Osteocyte (in vitro differentiated cells): Measurements from ENCODE around the gene GRIA4. TPM values are rescaled to one million over a fixed set of nuclear protein-coding genes. Genes with fewer than 3 reads are reported as not detected.

Source experiments
- DNase-seq: peaks from one replicate; pipeline ENCODE4 v3.0.0; 2021; ENCODE audit warnings: mixed read lengths; ENCODE audit not compliant: unreplicated experiment; ENCODE audit errors: extremely low spot score
- H3K27ac Mint-ChIP-seq: one replicate; pipeline ENCODE4 v1.8.0; 2021; ENCODE audit warnings: mild to moderate bottlenecking, mixed read lengths; ENCODE audit not compliant: unreplicated experiment
- H3K27me3 Mint-ChIP-seq: one replicate; pipeline ENCODE4 v1.8.0; 2021; ENCODE audit warnings: mixed read lengths; ENCODE audit not compliant: unreplicated experiment
- H3K36me3 Mint-ChIP-seq: one replicate; pipeline ENCODE4 v1.8.0; 2021; ENCODE audit warnings: mixed read lengths; ENCODE audit not compliant: unreplicated experiment
- H3K4me1 Mint-ChIP-seq: one replicate; pipeline ENCODE4 v1.8.0; 2021; ENCODE audit warnings: mixed read lengths; ENCODE audit not compliant: unreplicated experiment
- H3K4me3 Mint-ChIP-seq: one replicate; pipeline ENCODE4 v1.8.0; 2021; ENCODE audit warnings: mild to moderate bottlenecking, moderate library complexity, mixed read lengths; ENCODE audit not compliant: unreplicated experiment
- H3K9me3 Mint-ChIP-seq: one replicate; pipeline ENCODE4 v1.8.0; 2021; ENCODE audit warnings: mixed read lengths; ENCODE audit not compliant: unreplicated experiment
- CTCF ChIP-seq: fragments of 200-600 bp; sonication (generic); IDR thresholded peaks from 2 replicates; pipeline ENCODE4 v1.5.0; 2021; ENCODE audit warnings: antibody characterized with exemption, mild to moderate bottlenecking, moderate library complexity
- total RNA-seq: library from RNA; stranded (reverse); gene quantifications from 2 replicates; pipeline ENCODE4 v1.2.1, GENCODE V29; 2021

The GRIA4 gene
- total RNA-seq, 1 donor from 2014 or later: not detected

GRCh38 chr11:105613183-105613582 is 3.3 kb downstream of the GRIA4 start:
- no peak overlapping the region for H3K4me3 Mint-ChIP-seq
- no peak overlapping the region for H3K27ac Mint-ChIP-seq
- peaks cover 26% of the 10 kb centered on the region for H3K4me1 Mint-ChIP-seq
- H3K36me3 Mint-ChIP-seq: no peaks in the 10 kb centered on the region
- no peaks in the 10 kb centered on the region for H3K9me3 Mint-ChIP-seq
- DNase-seq: no peak
- H3K27me3 Mint-ChIP-seq: peaks cover 59% of the 10 kb centered on the region
- TF ChIP-seq CTCF: no peak

- DNase-seq: no peak
- Mint-ChIP-seq H3K27ac (no peak overlapping the region), H3K4me3 (no peak overlapping the region)
These were observed 8.6 kb downstream of the GRIA4 start for GRCh38 chr11:105618343-105618955.

GRCh38 chr11:105619556-105619955 is 9.7 kb downstream of the GRIA4 start:
- no peak overlapping the region for H3K27ac Mint-ChIP-seq
- peaks cover 11% of the 10 kb centered on the region for H3K4me1 Mint-ChIP-seq
- peaks cover 2% of the 10 kb centered on the region for H3K27me3 Mint-ChIP-seq
- no peak overlapping the region for H3K4me3 Mint-ChIP-seq
- no peaks in the 10 kb centered on the region for H3K36me3 Mint-ChIP-seq
- no peak for TF ChIP-seq CTCF
- peaks cover 3% of the 10 kb centered on the region for H3K9me3 Mint-ChIP-seq
- DNase-seq: no peak

More at GRCh38 chr11:105618343-105618955, 8.6 kb downstream of the GRIA4 start:
- Mint-ChIP-seq H3K4me1 (peaks cover 9% of the 10 kb centered on the region), H3K9me3 (peaks cover 1% of the 10 kb centered on the region), H3K36me3 (no peaks in the 10 kb centered on the region), H3K27me3 (peaks cover 8% of the 10 kb centered on the region)
- TF ChIP-seq CTCF: no peak

GRCh38 chr11:105622016-105622415 is 12.1 kb downstream of the GRIA4 start:
- no peak overlapping the region for H3K4me3 Mint-ChIP-seq
- no peak overlapping the region for H3K27ac Mint-ChIP-seq
- peaks cover 11% of the 10 kb centered on the region for H3K4me1 Mint-ChIP-seq
- H3K36me3 Mint-ChIP-seq: no peaks in the 10 kb centered on the region
- H3K27me3 Mint-ChIP-seq: no peaks in the 10 kb centered on the region
- DNase-seq: no peak
- H3K9me3 Mint-ChIP-seq: peaks cover 3% of the 10 kb centered on the region
- TF ChIP-seq CTCF: no peak

- Mint-ChIP-seq H3K36me3 (no peaks in the 10 kb centered on the region), H3K4me1 (peaks cover 12% of the 10 kb centered on the region), H3K4me3 (no peak overlapping the region), H3K9me3 (no peaks in the 10 kb centered on the region), H3K27ac (no peak overlapping the region), H3K27me3 (no peaks in the 10 kb centered on the region)
- DNase-seq: no peak
- no peak for TF ChIP-seq CTCF
These were observed 22.4 kb downstream of the GRIA4 start for GRCh38 chr11:105632316-105632715.
